MM.1S (cell line): ENCODE results near the gene PADI2.

Experiments used
- EZH2 ChIP-seq: fragments of 300-600 bp; sonication (generic); optimal IDR thresholded peaks from 2 replicates; pipeline ENCODE3; 2017; ENCODE audit warnings: low read depth, mild to moderate bottlenecking, antibody characterized with exemption, low read length, mixed read lengths
- TF ChIP-seq, protein P1 (sequence below): fragments of 300-600 bp; sonication (generic); IDR thresholded peaks from 2 replicates; pipeline ENCODE4 v1.5.1; 2016; ENCODE audit warnings: antibody characterized with exemption, low read length, mixed read lengths

GRCh38 chr1:17047924-17048323, 71.3 kb downstream of the PADI2 start:
- TF ChIP-seq, protein P1, sequence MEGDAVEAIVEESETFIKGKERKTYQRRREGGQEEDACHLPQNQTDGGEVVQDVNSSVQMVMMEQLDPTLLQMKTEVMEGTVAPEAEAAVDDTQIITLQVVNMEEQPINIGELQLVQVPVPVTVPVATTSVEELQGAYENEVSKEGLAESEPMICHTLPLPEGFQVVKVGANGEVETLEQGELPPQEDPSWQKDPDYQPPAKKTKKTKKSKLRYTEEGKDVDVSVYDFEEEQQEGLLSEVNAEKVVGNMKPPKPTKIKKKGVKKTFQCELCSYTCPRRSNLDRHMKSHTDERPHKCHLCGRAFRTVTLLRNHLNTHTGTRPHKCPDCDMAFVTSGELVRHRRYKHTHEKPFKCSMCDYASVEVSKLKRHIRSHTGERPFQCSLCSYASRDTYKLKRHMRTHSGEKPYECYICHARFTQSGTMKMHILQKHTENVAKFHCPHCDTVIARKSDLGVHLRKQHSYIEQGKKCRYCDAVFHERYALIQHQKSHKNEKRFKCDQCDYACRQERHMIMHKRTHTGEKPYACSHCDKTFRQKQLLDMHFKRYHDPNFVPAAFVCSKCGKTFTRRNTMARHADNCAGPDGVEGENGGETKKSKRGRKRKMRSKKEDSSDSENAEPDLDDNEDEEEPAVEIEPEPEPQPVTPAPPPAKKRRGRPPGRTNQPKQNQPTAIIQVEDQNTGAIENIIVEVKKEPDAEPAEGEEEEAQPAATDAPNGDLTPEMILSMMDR = no peak
- no peak for TF ChIP-seq EZH2
